DOHH2 (cell line): ENCODE results near the gene FCN1.

Source experiments
- H3F3A ChIP-seq: fragments of 200-600 bp; sonication (generic), shearing (Covaris generic); 2 replicates; pipeline ENCODE4 v1.6.0; 2016; ENCODE audit warnings: antibody characterized with exemption, mild to moderate bottlenecking; ENCODE audit not compliant: control insufficient read depth, insufficient read depth
- H3K27ac ChIP-seq: fragments of 200-600 bp; sonication (generic); 2 replicates; pipeline ENCODE4 v1.5.1; 2014; ENCODE audit warnings: low read depth, mild to moderate bottlenecking, low read length, moderate library complexity
- H3K27me3 ChIP-seq: fragments of 200-600 bp; sonication (generic); 2 replicates; pipeline ENCODE4 v1.6.1; 2014; ENCODE audit warnings: mild to moderate bottlenecking, low read length, mixed read lengths; ENCODE audit not compliant: control insufficient read depth
- H3K36me3 ChIP-seq: fragments of 200-600 bp; sonication (generic); 2 replicates; pipeline ENCODE4 v1.6.1; 2014; ENCODE audit warnings: mild to moderate bottlenecking, low read length, moderate library complexity, mixed read lengths; ENCODE audit not compliant: control insufficient read depth
- H3K4me1 ChIP-seq: fragments of 200-600 bp; sonication (generic); 2 replicates; pipeline ENCODE4 v1.6.1; 2014; ENCODE audit warnings: mild to moderate bottlenecking, low read length, mixed read lengths; ENCODE audit not compliant: control insufficient read depth
- H3K4me2 ChIP-seq: fragments of 200-600 bp; sonication (generic); 2 replicates; pipeline ENCODE4 v1.6.0; 2014; ENCODE audit warnings: mild to moderate bottlenecking, low read length, moderate library complexity
- H3K4me3 ChIP-seq: fragments of 200-600 bp; sonication (generic); 2 replicates; pipeline ENCODE4 v1.5.1; 2014; ENCODE audit warnings: mild to moderate bottlenecking, low read length, mixed read lengths
- H3K79me2 ChIP-seq: fragments of 200-600 bp; sonication (generic); 2 replicates; pipeline ENCODE4 v1.6.1; 2014; ENCODE audit warnings: mild to moderate bottlenecking, low read length, mixed read lengths; ENCODE audit not compliant: control insufficient read depth
- H3K9me2 ChIP-seq: fragments of 200-600 bp; sonication (generic); replicated peaks from 2 replicates; pipeline ENCODE4 v1.6.1; 2014; ENCODE audit warnings: mild to moderate bottlenecking, low read length, mixed read lengths; ENCODE audit not compliant: control insufficient read depth
- H3K9me3 ChIP-seq: fragments of 200-600 bp; sonication (generic); 2 replicates; pipeline ENCODE4 v1.6.1; 2014; ENCODE audit warnings: antibody characterized with exemption, low read length, mixed read lengths; ENCODE audit not compliant: control insufficient read depth, insufficient read depth
- H4K20me1 ChIP-seq: fragments of 200-600 bp; sonication (generic); 2 replicates; pipeline ENCODE4 v1.6.0; 2014; ENCODE audit warnings: low read depth, mild to moderate bottlenecking, antibody characterized with exemption, low read length, moderate library complexity; ENCODE audit not compliant: control insufficient read depth, insufficient read depth
- CTCF ChIP-seq: fragments of 200-600 bp; sonication (generic); IDR thresholded peaks from one replicate; pipeline ENCODE4 v1.5.1; 2014; ENCODE audit warnings: antibody characterized with exemption, mild to moderate bottlenecking, low read depth, low read length; ENCODE audit not compliant: poor library complexity, severe bottlenecking
- EZH2phosphoT487 ChIP-seq: fragments of 200-600 bp; sonication (generic); IDR thresholded peaks from 2 replicates; pipeline ENCODE4 v1.6.1; 2017; ENCODE audit warnings: borderline replicate concordance, mild to moderate bottlenecking, antibody characterized with exemption, low read length, moderate library complexity, mixed read lengths

The FCN1 gene

GRCh38 chr9:134917431-134918373 is at the start of gene FCN1:
FCN1 (minus strand) TSS chr9:134917912; CDS start chr9:134917871, 41 bp downstream.
- Histone ChIP-seq H4K20me1 (no peaks in the 10 kb centered on the region), H3K9me3 (peaks cover 6% of the 10 kb centered on the region; the same call in 1 of the 2 replicates), H3K4me3 (no peak within 1 kb of the TSS), H3K9me2 (no peaks in the 10 kb centered on the region), H3K79me2 (no peaks in the 10 kb centered on the region), H3K27me3 (0 out of 2 replicates have a peak, but pooled peaks cover 3% of the 10 kb centered on the region), H3F3A (no peaks in the 10 kb centered on the region), H3K4me1 (no peaks in the 10 kb centered on the region), H3K4me2 (no peak within 1 kb of the TSS), H3K27ac (no peak within 1 kb of the TSS), H3K36me3 (no peaks in the 10 kb centered on the region)
- TF ChIP-seq CTCF (no peak), EZH2phosphoT487 (no peak)

GRCh38 chr9:134966697-134967546 is 49.2 kb upstream of the FCN1 start:
- Histone ChIP-seq H4K20me1 (no peaks in the 10 kb centered on the region), H3K4me1 (no peaks in the 10 kb centered on the region), H3K27me3 (no peaks in the 10 kb centered on the region), H3K4me3 (no peak overlapping the region), H3K9me3 (no peaks in the 10 kb centered on the region), H3K9me2 (no peaks in the 10 kb centered on the region), H3K27ac (no peak overlapping the region), H3K4me2 (no peak overlapping the region), H3F3A (no peaks in the 10 kb centered on the region), H3K36me3 (no peaks in the 10 kb centered on the region), H3K79me2 (no peaks in the 10 kb centered on the region)
- TF ChIP-seq CTCF (no peak), EZH2phosphoT487 (no peak)

DNA sequence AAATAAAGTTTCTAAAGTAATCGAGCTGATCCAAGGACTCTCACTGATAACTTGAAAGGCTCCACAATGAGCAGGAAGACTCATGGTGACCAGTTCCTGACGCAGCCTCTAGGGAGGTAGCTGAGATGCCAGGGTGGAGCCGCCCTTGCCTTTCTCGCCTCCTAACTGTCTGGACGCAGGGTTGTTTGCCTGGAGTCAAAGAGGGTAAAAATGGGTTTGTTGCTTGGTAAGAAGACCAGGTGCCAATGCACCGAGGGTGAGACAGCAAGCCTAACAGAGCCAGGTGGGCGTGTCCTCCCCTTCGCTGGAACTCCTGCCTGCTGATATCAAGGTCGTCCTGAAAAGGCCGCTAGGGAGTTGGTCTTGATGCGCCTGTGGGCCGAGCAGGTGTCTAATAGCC is 48.6 kb upstream of the FCN1 start:
- Histone ChIP-seq H3K27me3 (no peaks in the 10 kb centered on the region), H3K79me2 (no peaks in the 10 kb centered on the region)
- TF ChIP-seq EZH2phosphoT487 (no peak), CTCF (no peak)

More for the DNA sequence above, 48.6 kb upstream of the FCN1 start:
- Histone ChIP-seq H3K9me2 (no peaks in the 10 kb centered on the region), H3K9me3 (no peaks in the 10 kb centered on the region), H3K27ac (no peak overlapping the region), H3K4me3 (no peak overlapping the region), H3K4me1 (no peaks in the 10 kb centered on the region), H4K20me1 (no peaks in the 10 kb centered on the region), H3F3A (no peaks in the 10 kb centered on the region), H3K36me3 (no peaks in the 10 kb centered on the region), H3K4me2 (no peak overlapping the region)
